HL-60 (cell line): ENCODE results near the gene STRA8.

Experiments
- DNase-seq, 2 experiments: peaks; one replicate each; pipeline ENCODE4 v3.0.0-alpha.2; 2010 to 2020; ENCODE audit warnings: low read depth in 1 of 2, low spot score in 1 of 2
- H3K27ac ChIP-seq: fragments of 250-450 bp; sonication (Bioruptor Pico); replicated peaks from 2 replicates; pipeline ENCODE4 v1.5.1; 2020; ENCODE audit warnings: mild to moderate bottlenecking, moderate library complexity
- H3K27me3 ChIP-seq: fragments of 250-450 bp; sonication (Bioruptor Pico); 2 replicates; pipeline ENCODE4 v1.5.1; 2021; ENCODE audit warnings: mild to moderate bottlenecking, moderate library complexity; ENCODE audit not compliant: insufficient read depth, poor library complexity, severe bottlenecking
- H3K4me3 ChIP-seq: replicated peaks from 2 replicates; pipeline ENCODE4 v1.5.1; 2011; ENCODE audit warnings: mild to moderate bottlenecking, control low read depth, low read length; ENCODE audit not compliant: insufficient read depth
- CTCF ChIP-seq: IDR thresholded peaks from one replicate; pipeline ENCODE4 v1.5.1; 2011; ENCODE audit warnings: low read length, control low read depth, inconsistent platforms; ENCODE audit not compliant: insufficient read depth
- GABPA ChIP-seq: IDR thresholded peaks from 2 replicates; pipeline ENCODE4 v1.6.1; 2012; ENCODE audit warnings: low read depth
- POLR2AphosphoS5 ChIP-seq: IDR thresholded peaks from 2 replicates; pipeline ENCODE4 v1.6.1; 2012; ENCODE audit warnings: low read depth
- REST ChIP-seq: IDR thresholded peaks from 2 replicates; pipeline ENCODE4 v1.6.1; 2012; ENCODE audit warnings: low read depth; ENCODE audit not compliant: insufficient replicate concordance
- SPI1 ChIP-seq: IDR thresholded peaks from 2 replicates; pipeline ENCODE4 v1.6.1; 2012; ENCODE audit warnings: low read depth, mild to moderate bottlenecking, borderline replicate concordance

The STRA8 gene

GRCh38 chr7:135277161-135277560 lies 43.5 kb downstream of the STRA8 start:
- H3K27ac ChIP-seq, result no peak overlapping the region
- H3K4me3 ChIP-seq, result no peak overlapping the region
- no peak for DNase-seq
- TF ChIP-seq POLR2AphosphoS5, result no peak
- no peak for TF ChIP-seq REST
- no peak for TF ChIP-seq CTCF
- TF ChIP-seq GABPA, result no peak
- TF ChIP-seq SPI1, result no peak
- H3K27me3 ChIP-seq, result no peaks in the 10 kb centered on the region

- peak; percentile 59 to 84 for DNase-seq
- Histone ChIP-seq H3K27ac (no peak overlapping the region), H3K27me3 (no peaks in the 10 kb centered on the region), H3K4me3 (no peak overlapping the region)
- TF ChIP-seq CTCF (peak; percentile 94), POLR2AphosphoS5 (no peak), SPI1 (no peak), GABPA (no peak), REST (no peak)
These were observed 47.8 kb downstream of the STRA8 start for GRCh38 chr7:135281363-135281949.

GRCh38 chr7:135282561-135283254 lies 49.1 kb downstream of the STRA8 start:
- Histone ChIP-seq H3K27me3 (no peaks in the 10 kb centered on the region), H3K4me3 (no peak overlapping the region), H3K27ac (no peak overlapping the region)
- TF ChIP-seq POLR2AphosphoS5, result no peak
- TF ChIP-seq REST, result no peak
- no peak for TF ChIP-seq GABPA
- no peak for TF ChIP-seq CTCF
- TF ChIP-seq SPI1, result no peak
- no peak for DNase-seq
